NCI-H1048 (cell line): ENCODE measurements around the gene APOD.
"Not testable (repeated sequence)": the region's sequence is repeated elsewhere in the genome, so short reads cannot be mapped to it uniquely, and the experiment has no call there.

Experiments
- DNase-seq: peaks from one replicate; lab custom pipeline; 2025; lab: John Stamatoyannopoulos, UW

Gene APOD

DNA sequence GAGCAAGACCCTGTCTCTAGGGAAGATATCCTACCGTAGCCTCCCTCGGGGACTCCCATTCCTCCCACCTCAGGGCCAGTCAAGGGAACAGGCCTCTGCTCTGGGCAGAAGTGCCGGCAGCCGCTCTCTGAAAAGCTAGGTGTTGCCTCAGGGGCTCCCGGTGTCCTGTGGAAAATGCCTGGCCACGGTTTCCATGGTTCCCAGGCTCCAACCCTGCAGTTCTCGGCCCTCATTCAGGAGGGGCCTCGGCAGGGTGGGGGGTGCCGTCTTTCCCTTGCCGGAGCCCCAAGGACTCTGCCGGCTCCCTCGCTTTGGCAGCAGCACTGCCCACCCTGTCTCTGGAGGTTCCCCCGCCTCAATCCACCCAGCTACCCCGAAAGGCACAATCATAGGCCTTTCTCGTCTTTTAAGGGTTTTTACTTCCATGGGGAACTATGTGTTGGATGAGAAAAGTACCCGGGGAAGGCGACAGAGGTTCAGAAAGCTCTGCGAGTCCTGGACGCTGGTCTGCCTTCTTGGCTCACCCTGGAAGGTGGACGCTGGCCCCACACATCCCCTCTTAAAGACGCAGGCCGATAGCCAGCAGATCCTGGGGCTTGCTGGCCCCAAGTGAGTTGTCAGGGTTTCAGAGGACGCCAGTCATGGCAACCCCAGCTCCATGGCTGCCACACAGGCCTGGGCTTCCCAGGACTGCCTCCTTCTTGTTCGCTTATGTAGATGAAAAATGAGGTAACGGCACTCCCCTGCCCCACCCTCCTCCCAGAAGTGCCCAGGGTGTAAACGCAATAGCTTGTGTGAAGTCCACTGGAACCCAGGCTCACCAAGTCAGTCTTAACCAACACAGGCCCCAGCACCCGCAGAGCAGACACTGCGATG lies 34.3 kb upstream of the APOD start:
- not testable (repeated sequence) for DNase-seq

DNA sequence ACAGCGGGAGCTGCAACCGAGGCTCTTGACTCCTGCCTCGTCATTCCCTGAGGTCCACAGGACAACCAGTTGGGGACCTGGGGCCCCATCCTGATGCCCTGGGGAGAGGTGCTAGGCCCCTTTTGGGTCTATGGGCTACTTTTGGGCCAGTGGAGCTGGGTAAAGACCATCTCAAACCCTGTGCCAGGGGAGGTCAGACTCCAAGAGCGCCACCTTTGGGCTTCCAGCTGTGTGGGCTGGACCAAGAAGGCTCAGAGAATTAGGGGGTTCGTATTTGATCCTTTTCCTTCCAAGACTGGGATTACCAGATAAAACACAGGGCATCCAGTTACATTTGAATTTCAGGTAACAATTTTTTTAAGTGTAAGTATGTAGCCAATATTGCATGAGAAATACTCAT lies 33.4 kb upstream of the APOD start:
- DNase-seq = not testable (repeated sequence)

GRCh38 chr3:195616681-195617080 lies 32.9 kb upstream of the APOD start:
- no peak for DNase-seq

DNA sequence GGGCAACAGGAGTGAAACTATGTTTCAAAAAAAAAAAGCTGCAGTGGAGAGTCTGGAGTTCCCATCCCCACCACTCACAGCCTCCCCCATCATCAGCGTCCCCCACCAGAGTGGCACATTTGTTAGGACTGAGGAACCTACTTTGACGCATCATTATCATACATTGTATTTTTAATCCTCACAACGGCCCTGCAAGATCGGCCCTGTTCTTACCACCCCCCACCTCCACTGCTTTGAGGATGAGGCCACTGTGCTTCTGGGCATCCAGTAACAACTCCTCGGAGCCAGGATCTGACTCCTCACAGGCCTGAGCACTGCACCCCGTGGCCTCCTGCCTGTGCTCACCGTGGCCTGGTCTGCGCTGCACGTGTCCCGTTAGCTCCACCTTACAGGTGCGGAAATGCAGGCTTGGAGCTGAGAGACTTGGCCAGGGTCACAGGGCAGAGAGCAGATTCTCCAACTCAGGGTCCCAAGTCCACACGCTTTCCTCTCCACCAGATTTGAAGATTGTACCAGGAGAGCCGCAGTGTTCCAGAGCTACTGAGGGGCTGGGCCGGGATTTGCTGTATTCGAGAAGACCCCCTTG lies 32.3 kb upstream of the APOD start:
- not testable (repeated sequence) for DNase-seq

DNA sequence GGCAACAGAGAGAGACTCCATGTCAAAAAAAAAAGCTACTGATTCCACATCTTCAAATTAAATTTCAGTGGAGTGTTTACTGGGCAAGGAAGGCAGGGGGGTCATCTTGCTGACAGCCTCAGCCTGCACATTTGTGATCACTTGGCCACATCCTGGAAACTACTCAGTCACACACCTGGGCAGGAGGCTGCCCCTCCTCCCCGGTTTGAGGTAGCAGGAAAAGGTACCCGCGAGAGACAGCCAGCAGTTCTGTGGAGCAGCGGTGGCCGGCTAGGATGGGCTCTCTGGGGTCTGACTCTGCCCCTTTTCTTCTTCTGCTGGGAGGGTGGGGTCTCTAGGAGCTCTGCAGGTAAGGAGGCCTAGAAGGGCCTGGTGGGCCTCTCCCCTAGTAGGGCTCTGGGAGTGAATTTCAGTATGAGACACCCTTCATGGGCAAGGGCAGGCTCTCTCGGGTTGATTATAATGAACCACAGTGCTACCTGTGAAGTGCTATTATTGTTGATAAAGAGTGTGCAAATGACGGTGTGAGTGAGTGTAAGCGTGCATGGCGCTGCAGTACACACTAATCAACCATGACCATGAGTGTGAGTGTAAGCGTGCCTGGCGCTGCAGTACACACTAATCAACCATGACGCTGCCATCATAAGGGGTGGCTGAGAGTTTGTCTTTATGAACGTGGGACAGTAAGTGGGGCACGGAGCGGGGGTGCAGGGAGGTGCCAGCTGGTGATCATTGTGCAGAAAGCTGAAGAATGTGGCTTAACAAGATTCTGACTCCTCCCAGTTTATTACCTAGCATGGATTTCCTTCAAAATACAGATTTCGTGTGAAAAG lies 31.1 kb upstream of the APOD start:
- DNase-seq = not testable (repeated sequence)

DNA sequence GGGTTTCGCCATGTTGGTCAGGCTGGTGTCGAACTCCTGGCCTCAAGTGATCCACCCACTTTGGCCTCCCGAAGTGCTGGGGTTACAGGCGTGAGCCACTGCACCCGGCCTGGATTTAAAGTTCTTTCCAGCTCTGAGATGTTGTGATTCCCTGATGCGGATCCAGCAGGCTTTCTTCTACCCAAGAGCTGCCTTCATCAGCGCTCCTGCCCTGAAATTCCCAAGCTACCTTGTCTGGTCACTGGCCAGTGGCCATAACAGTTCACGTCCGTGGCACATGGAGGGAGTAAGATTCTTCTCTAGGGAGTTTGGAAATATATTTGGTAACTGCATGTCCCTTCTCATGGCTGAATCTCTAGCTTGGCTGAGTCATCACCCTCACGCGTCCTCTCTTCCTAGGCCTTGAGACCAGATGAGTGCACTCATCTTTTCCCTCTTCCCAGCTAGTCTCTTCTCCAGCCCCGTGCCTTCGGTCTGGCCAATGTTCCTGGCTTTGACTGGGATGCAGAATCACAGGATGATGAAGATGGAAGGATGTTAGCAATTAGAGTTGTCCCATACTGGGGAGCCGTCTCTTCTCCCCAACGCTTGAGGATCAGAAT lies 29.8 kb upstream of the APOD start:
- no peak for DNase-seq

DNA sequence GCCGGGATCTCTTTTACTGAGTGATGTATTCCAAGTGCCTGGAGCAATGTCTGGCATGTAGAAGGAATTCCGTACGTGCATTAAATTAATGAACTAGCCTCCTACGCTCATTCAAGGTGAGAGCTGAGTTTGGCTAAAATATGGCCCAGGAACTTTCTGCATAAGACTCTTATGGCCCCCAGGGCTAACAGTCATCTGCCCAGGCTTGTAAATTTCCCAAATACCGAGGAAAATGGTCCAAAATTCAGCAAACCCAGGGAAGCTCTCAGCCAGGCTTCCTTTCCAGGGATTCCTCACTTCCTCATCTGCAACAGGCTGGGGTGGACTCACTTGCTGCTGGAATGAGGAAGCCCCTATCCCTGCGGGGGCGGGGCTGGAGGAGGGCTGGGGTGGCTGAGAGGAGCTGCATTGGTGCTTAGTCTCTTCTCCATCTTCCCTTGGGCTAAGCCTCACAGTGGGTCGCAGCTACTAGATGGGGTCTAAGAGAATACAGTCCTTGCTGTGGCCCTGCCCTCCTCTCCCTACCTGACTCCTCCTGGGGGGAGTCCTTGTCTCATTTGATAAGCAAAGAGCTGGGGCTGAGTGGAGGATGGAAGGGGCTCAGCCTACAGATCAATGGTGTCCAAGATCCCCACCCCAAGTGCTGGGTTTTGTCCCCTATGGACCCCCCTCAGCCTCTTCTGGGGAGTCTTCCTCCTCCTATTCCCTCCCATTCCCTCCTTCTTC lies 28.5 kb upstream of the APOD start:
- DNase-seq = no peak

GRCh38 chr3:195609229-195609628 lies 25.5 kb upstream of the APOD start:
- DNase-seq = no peak

GRCh38 chr3:195601785-195602184 lies 18.0 kb upstream of the APOD start:
- DNase-seq = not testable (repeated sequence)

DNA sequence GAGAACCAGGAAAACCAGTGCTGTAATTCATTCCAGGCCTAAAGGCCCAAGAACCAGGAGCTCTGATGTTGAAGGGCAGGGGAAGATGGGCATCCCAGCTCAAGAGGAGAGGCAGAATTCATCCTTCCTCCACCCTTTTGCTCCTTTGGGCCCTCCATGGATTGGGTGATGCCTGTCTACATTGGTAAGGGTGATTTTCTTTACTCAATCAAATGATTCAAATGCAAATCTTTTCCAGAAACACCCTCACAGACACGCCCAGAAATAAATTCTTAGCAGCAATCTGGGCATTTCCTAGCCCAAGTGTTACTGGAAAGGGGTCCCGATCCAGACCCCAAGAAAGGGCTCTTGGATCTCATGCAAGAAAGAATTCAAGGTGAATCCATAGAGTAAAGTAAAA lies 17.6 kb upstream of the APOD start:
- no peak for DNase-seq

GRCh38 chr3:195599926-195600325 lies 16.2 kb upstream of the APOD start:
- DNase-seq = not testable (repeated sequence)

DNA sequence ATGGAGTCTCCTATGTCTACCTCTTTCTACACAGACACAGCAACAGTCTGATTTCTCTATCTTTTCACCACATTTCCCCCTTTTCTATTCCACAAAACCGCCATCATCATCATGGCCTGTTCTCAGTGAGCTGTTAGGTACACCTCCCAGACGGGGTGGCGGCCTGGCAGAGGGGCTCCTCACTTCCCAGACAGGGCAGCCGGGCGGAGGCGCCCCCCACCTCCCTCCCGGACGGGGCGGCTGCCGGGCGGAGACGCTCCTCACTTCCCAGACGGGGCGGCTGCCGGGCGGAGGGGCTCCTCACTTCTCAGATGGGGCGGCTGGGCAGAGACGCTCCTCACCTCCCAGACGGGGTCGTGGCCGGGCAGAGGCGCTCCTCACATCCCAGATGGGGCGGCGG lies 15.8 kb upstream of the APOD start:
- not testable (repeated sequence) for DNase-seq

GRCh38 chr3:195597848-195598247 lies 14.1 kb upstream of the APOD start:
- DNase-seq = no peak

DNA sequence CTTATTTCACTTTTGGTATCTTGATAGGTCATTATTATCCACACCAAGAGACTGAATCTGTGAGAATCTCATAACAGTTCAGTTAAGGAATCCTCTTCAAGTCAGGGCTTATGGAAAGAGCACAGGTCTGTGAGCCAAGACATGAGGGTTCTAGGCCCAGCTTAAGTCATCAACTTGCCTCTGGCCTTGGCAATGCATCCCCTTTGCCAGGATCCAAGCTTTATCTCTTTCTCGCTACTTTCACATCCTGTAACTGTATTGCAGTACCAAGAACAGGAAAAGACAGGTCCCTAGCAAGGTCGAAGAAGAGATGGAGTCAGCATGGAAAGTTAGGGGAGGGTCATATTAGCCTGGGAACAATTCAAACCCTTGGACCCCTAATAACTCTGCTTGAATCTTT lies 13.5 kb upstream of the APOD start:
- no peak for DNase-seq

DNA sequence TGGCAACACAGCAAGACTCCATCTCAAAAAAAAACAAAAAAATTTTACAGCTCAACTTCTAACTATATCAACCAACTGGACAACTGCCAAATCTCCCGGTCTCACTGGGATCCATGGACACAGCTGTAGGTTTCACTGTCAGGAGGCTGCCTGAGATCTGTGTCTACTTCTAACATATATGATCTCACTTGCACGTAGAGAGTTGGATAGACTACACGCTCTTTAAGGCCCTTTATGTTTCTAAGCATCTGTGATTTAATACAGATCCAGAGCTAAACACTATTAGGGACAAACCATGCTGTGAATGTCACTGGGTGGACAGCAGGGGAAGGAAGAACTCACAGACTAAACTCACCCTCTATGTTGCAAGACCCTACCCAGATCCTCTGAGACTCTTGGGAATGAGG lies 13.0 kb upstream of the APOD start:
- no peak for DNase-seq

GRCh38 chr3:195595785-195596531 lies 12.2 kb upstream of the APOD start:
- no peak for DNase-seq

GRCh38 chr3:195591852-195592251 lies 8.1 kb upstream of the APOD start:
- DNase-seq = no peak

- DNase-seq = no peak
Observed at GRCh38 chr3:195591220-195591619, 7.5 kb upstream of the APOD start.

DNA sequence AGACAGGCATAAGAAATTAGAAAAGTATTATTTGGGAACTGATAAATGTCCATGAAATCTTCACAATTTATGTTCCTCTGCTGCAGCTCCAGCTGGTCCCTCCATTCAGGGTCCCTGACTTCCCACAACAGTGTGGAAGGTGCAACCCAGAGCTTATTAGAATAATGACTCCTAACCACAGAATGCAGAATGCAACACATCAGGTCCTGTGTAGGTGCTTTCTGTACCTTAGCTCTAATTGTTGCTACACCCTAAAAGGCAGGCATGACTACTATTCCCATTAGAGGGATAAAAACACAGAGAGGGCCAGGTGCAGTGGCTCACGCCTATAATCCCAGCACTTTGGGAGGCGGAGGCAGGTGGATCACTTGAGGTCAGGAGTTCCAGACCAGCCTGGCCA lies 6.6 kb upstream of the APOD start:
- DNase-seq = not testable (repeated sequence)

DNA sequence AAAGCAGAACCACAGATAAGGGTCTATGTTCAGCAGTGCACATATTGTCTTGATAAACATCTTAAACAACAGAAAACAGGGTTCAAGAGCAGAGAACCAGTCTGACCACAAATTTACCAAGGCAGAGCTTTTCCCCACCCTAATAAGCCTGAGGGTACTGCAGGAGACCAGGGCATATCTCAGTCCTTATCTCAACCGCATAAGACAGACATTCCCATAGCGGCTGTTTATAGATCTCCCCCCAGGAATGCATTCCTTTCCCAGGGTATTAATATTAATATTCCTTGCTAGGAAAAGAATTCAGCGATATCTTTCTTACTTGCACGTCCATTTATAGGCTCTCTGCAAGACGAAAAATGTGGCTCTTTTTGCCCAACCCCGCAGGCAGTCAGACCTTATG lies 6.1 kb upstream of the APOD start:
- not testable (repeated sequence) for DNase-seq

- DNase-seq = no peak
Observed at GRCh38 chr3:195587824-195588223, 4.1 kb upstream of the APOD start.
